ENCODE results near the gene EXOSC9. TPM values are rescaled to one million over a fixed set of nuclear protein-coding genes. Genes with fewer than 3 reads are reported as not detected.

EXOSC9 gene
- total RNA-seq, 1 experiment from 2014 or later, result 69.1 TPM

- H2BK12ac ChIP-seq (ENCODE audit: insufficient read length, low read depth, low read length), result no peak overlapping the region
- no peak for TF ChIP-seq CTCF (conservative IDR thresholded peaks at IDR 0.05)
Observed at GRCh38 chr4:121785479-121785878, 15.6 kb upstream of the EXOSC9 start.

More at GRCh38 chr4:121785479-121785878, 15.6 kb upstream of the EXOSC9 start:
- Histone ChIP-seq H4K91ac (ENCODE audit: insufficient read length, low read depth, low read length) (no peak overlapping the region), H3K14ac (ENCODE audit: insufficient read depth, low read length) (no peak overlapping the region), H2BK120ac (ENCODE audit: low read depth, low read length, poor library complexity, severe bottlenecking) (no peak overlapping the region), H3K4me1 (ENCODE audit: insufficient read depth, low read length) (peaks cover 5% of the 10 kb centered on the region; the same call in 1 of the 2 replicates), H2BK20ac (ENCODE audit: low read depth, low read length, poor library complexity, severe bottlenecking) (no peak overlapping the region), H2AFZ (ENCODE audit: low read length) (no peak overlapping the region), H3K4me2 (ENCODE audit: insufficient read depth, insufficient read length, low read length) (no peak overlapping the region), H2BK5ac (ENCODE audit: insufficient read length, low read length) (no peak overlapping the region), H3K4ac (ENCODE audit: low read depth, low read length) (no peak overlapping the region), H2AK5ac (ENCODE audit: insufficient read length, low read length) (no peak overlapping the region), H4K5ac (ENCODE audit: insufficient read length, low read depth, low read length) (no peak overlapping the region), H4K8ac (replicated peaks; ENCODE audit: insufficient read length, low read depth, low read length) (no peak overlapping the region), H3K18ac (ENCODE audit: insufficient read length, low read depth, low read length) (no peak overlapping the region), H3K27ac (ENCODE audit: insufficient read length, low read depth, low read length) (no peak overlapping the region), H2BK15ac (ENCODE audit: low read depth, low read length) (no peak overlapping the region), H4K20me1 (ENCODE audit: control insufficient read depth, insufficient read depth, insufficient read length) (no peaks in the 10 kb centered on the region), H3K56ac (ENCODE audit: insufficient read length, low read depth, low read length) (no peak overlapping the region), H3K79me2 (ENCODE audit: insufficient read depth, low read length) (no peaks in the 10 kb centered on the region), H3K9ac (ENCODE audit: extremely low read depth, insufficient read length, low read length) (no peak overlapping the region), H3K27me3 (ENCODE audit: insufficient read depth, low read length) (no peaks in the 10 kb centered on the region), H3T11ph (ENCODE audit: low read length) (no peak overlapping the region), H3K23me2 (ENCODE audit: insufficient read length, low read depth, low read length, poor library complexity, severe bottlenecking) (no peaks in the 10 kb centered on the region), H3K79me1 (ENCODE audit: insufficient read depth, low read depth, low read length, poor library complexity, severe bottlenecking) (no peaks in the 10 kb centered on the region), H3K23ac (ENCODE audit: insufficient read length, low read depth, low read length) (no peak overlapping the region), H3K9me3 (ENCODE audit: control insufficient read depth, low read depth, low read length) (no peaks in the 10 kb centered on the region)
- H3K36me3 Mint-ChIP-seq (ENCODE audit: insufficient read depth in 1 of 3, low read depth in 3 of 3), result no peaks in the 10 kb centered on the region
- H3K4me3 Mint-ChIP-seq, result no peak overlapping the region
- H3K27ac Mint-ChIP-seq, result no peak overlapping the region
- peaks cover 7% of the 10 kb centered on the region for H3K27me3 Mint-ChIP-seq (ENCODE audit: low read depth)
- WGBS (ENCODE audit: extremely low coverage, insufficient read length, low lambda C conversion rate), result no CpG with 5 or more reads among the region's 4 CpGs
- no peaks in the 10 kb centered on the region for H3K9me3 Mint-ChIP-seq
- H3K4me1 Mint-ChIP-seq, result peaks cover 12 to 16% of the 10 kb centered on the region in 2 experiments
- no peak for DNase-seq

Measured in H9 (cell line).